ENCODE data around the gene SZT2. TPM values are rescaled to one million over a fixed set of nuclear protein-coding genes. Genes with fewer than 3 reads are reported as not detected.
"Not testable (repeated sequence)": the region's sequence is repeated elsewhere in the genome, so short reads cannot be mapped to it uniquely, and the experiment has no call there.

The SZT2 gene
- polyA plus RNA-seq, 3 donors = 8.9 to 24.1 (median 15.1) TPM

GRCh38 chr1:43460988-43461693 lies 71.4 kb downstream of the SZT2 start:
- H3K27ac ChIP-seq (ENCODE audit: low read depth, low read length) = no peak overlapping the region
- WGBS, 3 donors = 81 to 92% (median 85%) methylated on average over 5 of the region's 5 CpGs

- WGBS, 3 donors = 73 to 75% (median 74%) methylated on average over 2 of the region's 2 CpGs
- no peak overlapping the region for H3K27ac ChIP-seq (ENCODE audit: low read depth, low read length)
Observed at GRCh38 chr1:43463479-43463878, 73.8 kb downstream of the SZT2 start.

GRCh38 chr1:43464681-43465504 lies 75.2 kb downstream of the SZT2 start:
- H3K27ac ChIP-seq (ENCODE audit: low read depth, low read length) = no peak overlapping the region
- 63 to 79% (median 78%) methylated on average over 13 of the region's 13 CpGs for WGBS, 3 donors

- 64 to 83% (median 80%) methylated on average over 3 of the region's 3 CpGs for WGBS, 3 donors
- H3K27ac ChIP-seq (ENCODE audit: low read depth, low read length) = no peak overlapping the region
Observed at GRCh38 chr1:43465505-43466067, 75.9 kb downstream of the SZT2 start.

- WGBS, 3 donors = 32 to 86% (median 51%) methylated on average over 2 of the region's 2 CpGs
- no peak overlapping the region for H3K27ac ChIP-seq (ENCODE audit: low read depth, low read length)
Observed at GRCh38 chr1:43466403-43466802, 76.7 kb downstream of the SZT2 start.

- H3K27ac ChIP-seq (ENCODE audit: low read depth, low read length) = no peak overlapping the region
- 84 to 89% (median 88%) methylated on average over 3 of the region's 3 CpGs for WGBS, 3 donors
Observed at GRCh38 chr1:43468414-43468813, 78.7 kb downstream of the SZT2 start.

GRCh38 chr1:43469932-43470331 lies 80.2 kb downstream of the SZT2 start:
- WGBS, 3 donors = 61 to 79% (median 63%) methylated on average over 1 of the region's 1 CpG

GRCh38 chr1:43472087-43472462 lies 82.4 kb downstream of the SZT2 start:
- WGBS, 3 donors = 69 to 81% (median 69%) methylated on average over 5 of the region's 5 CpGs
- H3K27ac ChIP-seq (ENCODE audit: low read depth, low read length) = no peak overlapping the region

More at GRCh38 chr1:43469932-43470331, 80.2 kb downstream of the SZT2 start:
- no peak overlapping the region for H3K27ac ChIP-seq (ENCODE audit: low read depth, low read length)

- not testable (repeated sequence) for H3K27ac ChIP-seq (ENCODE audit: low read depth, low read length)
- 45 to 66% (median 49%) methylated on average over 4 to 5 of the region's 6 CpGs for WGBS, 3 donors
Observed at GRCh38 chr1:43472463-43473151, 82.9 kb downstream of the SZT2 start.

GRCh38 chr1:43473463-43473862 lies 83.8 kb downstream of the SZT2 start:
- no peak overlapping the region for H3K27ac ChIP-seq (ENCODE audit: low read depth, low read length)
- 84 to 87% (median 85%) methylated on average over 4 of the region's 4 CpGs for WGBS, 3 donors

GRCh38 chr1:43475611-43476401 lies 86.1 kb downstream of the SZT2 start:
- 59 to 68% (median 67%) methylated on average over 8 to 9 of the region's 10 CpGs for WGBS, 3 donors
- not testable (repeated sequence) for H3K27ac ChIP-seq (ENCODE audit: low read depth, low read length)

- 93 to 100% (median 96%) methylated on average over 1 of the region's 1 CpG for WGBS, 3 donors
- H3K27ac ChIP-seq (ENCODE audit: low read depth, low read length) = no peak overlapping the region
Observed at GRCh38 chr1:43477716-43478115, 88.0 kb downstream of the SZT2 start.

GRCh38 chr1:43479414-43479813 lies 89.7 kb downstream of the SZT2 start:
- no peak overlapping the region for H3K27ac ChIP-seq (ENCODE audit: low read depth, low read length)
- 60 to 79% (median 75%) methylated on average over 3 of the region's 3 CpGs for WGBS, 3 donors

- WGBS, 3 donors = 79 to 84% (median 84%) methylated on average over 2 of the region's 2 CpGs
- no peak overlapping the region for H3K27ac ChIP-seq (ENCODE audit: low read depth, low read length)
Observed at GRCh38 chr1:43481491-43481890, 91.8 kb downstream of the SZT2 start.

GRCh38 chr1:43482215-43482614 lies 92.5 kb downstream of the SZT2 start:
- H3K27ac ChIP-seq (ENCODE audit: low read depth, low read length) = no peak overlapping the region
- 82 to 100% (median 85%) methylated on average over 1 of the region's 1 CpG for WGBS, 3 donors

- H3K27ac ChIP-seq (ENCODE audit: low read depth, low read length) = no peak overlapping the region
- WGBS, 3 donors = 79 to 93% (median 80%) methylated on average over 2 of the region's 2 CpGs
Observed at GRCh38 chr1:43484367-43484766, 94.7 kb downstream of the SZT2 start.

GRCh38 chr1:43488165-43488564 lies 98.5 kb downstream of the SZT2 start:
- WGBS, 3 donors = 66 to 97% (median 83%) methylated on average over 1 of the region's 1 CpG
- no peak overlapping the region for H3K27ac ChIP-seq (ENCODE audit: low read depth, low read length)

- WGBS, 3 donors = 100% methylated on average over 1 of the region's 1 CpG; no CpG with 5 or more reads in 1 of the 3 donors
- H3K27ac ChIP-seq (ENCODE audit: low read depth, low read length) = no peak overlapping the region
Observed at GRCh38 chr1:43491061-43491460, 101.4 kb downstream of the SZT2 start.
